GM18517 (cell line): Measurements from ENCODE around the gene HECTD2.

Experiments
- ATAC-seq: cut with Tn5 transposase; IDR thresholded peaks from one replicate; pipeline ENCODE4 v1.9.1; 2021; ENCODE audit warnings: mild to moderate bottlenecking, moderate library complexity; ENCODE audit not compliant: unreplicated experiment

HECTD2 gene

GRCh38 chr10:91562839-91563581 is 152.9 kb downstream of the HECTD2 start:
- no peak for ATAC-seq

- ATAC-seq: no peak
Measured at GRCh38 chr10:91564026-91564425, 153.9 kb downstream of the HECTD2 start.
